T-helper 22 cell (primary cell): ENCODE results near the gene GSTM5.
"Not testable (repeated sequence)": the region's sequence is repeated elsewhere in the genome, so short reads cannot be mapped to it uniquely, and the experiment has no call there.

Experiments
- DNase-seq: peaks from one replicate; pipeline ENCODE4 v3.0.0-alpha.2; 2020; ENCODE audit warnings: low read depth

Gene GSTM5

DNA sequence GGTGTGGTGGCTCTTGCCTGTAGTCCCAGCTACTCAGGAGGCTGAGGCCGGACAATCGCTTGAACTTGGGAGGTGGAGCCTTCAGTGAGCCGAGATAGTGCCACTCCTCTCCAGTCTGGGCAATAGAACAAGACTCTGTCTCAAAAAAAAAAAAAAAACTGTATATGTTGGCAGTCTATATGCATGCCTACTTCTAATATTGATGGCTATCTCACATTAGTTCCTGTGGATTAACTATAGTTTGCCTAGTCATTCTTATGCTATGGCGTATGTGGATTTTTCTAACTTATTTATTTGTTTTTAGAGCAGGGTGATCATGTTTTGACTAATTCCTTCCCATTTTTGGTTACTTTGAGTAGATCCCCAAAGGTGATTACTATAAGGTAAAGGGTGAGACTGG is 15.0 kb upstream of the GSTM5 start:
- DNase-seq, result no peak

DNA sequence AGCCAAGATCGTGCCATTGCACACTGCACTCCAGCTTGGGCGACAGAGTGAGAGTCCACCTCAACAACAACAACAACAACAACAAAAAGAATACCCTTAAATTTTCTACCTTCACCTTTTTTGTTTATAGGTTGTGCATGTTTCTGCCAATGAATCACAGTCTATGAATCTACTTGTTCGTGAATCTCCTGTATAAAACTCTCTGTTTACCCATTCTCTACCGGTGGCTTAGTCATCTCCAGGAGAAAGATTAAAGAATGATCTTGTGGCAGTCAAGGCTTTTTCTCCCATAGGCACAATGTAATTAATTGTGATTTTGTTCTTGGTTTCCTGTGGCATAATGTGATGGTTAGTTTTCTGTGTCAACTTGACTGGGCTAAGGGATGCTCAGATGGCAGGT is 14.2 kb upstream of the GSTM5 start:
- DNase-seq, result not testable (repeated sequence)

DNA sequence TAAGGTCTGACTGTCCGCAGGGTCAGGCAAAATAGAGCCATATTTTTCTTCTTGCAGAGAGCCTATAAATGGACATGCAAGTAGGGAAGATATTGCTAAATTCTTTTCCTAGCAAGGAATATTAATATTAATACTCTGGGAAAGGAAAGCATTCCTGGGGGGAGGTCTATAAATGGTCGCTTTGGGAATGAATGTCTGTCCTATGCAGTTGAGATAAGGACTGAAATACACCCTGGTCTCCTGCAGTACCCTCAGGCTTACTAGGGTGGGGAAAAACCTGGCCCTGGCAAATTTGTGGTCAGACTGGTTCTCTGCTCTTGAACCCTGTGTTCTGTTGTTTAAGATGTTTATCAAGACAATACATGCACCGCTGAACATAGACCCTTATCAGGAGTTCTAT is 9.1 kb upstream of the GSTM5 start:
- not testable (repeated sequence) for DNase-seq

- DNase-seq, result no peak
Observed at GRCh38 chr1:109704173-109704572, 7.9 kb upstream of the GSTM5 start.

DNA sequence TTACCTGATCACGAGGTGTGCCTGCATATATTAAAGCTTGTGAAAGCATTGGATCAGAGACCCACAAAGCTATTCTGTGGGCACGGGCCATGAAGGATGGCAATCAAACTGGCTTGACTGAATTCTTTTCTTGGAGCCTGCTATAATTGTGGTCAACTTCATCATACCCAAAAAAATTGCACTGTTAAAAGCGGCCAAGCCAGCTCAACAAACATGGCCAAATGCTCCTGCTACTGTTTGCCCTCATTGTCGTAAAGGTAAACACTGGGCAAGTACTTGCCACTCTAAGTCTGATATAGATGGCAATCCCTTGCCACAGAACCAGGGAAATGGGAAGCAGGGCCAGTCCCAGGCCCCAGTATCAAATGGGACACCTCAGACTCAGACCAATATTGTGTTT is 6.6 kb upstream of the GSTM5 start:
- DNase-seq, result no peak

- DNase-seq, result not testable (repeated sequence)
Observed at GRCh38 chr1:109708949-109709348, 3.1 kb upstream of the GSTM5 start.

DNA sequence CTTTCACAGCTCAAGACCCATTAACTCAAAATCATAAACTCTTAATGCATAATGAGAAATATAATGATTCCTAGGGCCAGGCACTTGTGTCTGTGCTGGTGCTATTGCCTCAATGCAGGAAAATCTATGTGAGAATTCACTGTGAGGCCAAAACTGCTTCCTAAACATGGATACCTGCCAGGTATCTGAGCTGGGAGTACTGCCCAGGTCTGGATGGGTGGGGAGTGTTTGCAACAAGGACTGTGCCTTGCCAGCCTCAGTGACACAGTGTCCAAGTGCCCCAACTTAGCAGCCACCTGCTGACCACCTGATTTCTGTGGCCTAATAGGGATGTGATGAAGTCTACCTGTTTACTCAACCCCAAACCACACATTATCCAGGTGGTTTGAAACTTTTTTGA is 2.2 kb upstream of the GSTM5 start:
- not testable (repeated sequence) for DNase-seq

- DNase-seq, result no peak
Observed at GRCh38 chr1:109712321-109712864, 342 bp downstream of the GSTM5 start.

DNA sequence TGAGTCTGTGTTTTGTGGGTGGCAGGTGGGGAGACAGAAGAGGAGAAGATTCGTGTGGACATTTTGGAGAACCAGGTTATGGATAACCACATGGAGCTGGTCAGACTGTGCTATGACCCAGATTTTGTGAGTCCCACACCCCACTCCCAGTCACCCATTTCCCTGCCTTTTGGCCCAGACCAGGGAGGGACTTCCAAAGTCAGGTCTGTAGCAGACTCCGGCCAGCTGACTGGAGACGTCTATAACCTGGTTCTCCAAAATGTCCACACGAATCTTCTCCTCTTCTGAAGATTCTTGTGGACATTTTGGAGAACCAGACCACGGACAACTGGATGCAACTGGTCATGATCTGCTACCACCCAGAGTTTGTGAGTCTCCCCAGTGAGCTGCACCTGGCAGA is 1.6 kb downstream of the GSTM5 start:
- no peak for DNase-seq

DNA sequence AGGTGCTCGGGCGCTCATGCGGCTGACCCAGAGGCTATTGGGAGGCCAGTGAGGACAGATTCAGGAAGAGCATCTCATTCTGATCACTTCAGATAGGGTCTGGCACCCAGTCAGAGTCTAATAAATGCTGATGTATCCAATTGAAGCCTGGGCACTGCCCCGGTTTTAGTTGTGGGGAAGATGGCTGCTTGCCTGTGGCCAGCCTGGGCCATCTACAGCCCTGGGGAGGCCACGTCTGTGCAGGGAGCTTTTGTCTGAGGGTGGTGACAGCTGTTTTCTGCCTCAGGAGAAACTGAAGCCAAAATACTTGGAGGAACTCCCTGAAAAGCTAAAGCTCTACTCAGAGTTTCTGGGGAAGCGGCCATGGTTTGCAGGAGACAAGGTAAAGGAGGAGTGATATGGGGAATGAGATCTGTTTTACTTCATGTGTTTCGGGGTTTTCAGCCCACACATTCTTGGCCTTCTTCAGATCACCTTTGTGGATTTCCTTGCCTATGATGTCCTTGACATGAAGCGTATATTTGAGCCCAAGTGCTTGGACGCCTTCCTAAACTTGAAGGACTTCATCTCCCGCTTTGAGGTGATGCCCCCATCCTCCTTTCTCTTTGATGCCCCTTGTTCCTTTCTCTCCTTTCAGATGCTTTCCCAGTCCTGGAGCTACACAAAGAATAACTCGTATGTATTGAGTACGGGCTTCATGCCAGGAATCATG is 2.8 kb downstream of the GSTM5 start:
- no peak for DNase-seq

GRCh38 chr1:109716121-109716520 is 4.1 kb downstream of the GSTM5 start:
- no peak for DNase-seq

DNA sequence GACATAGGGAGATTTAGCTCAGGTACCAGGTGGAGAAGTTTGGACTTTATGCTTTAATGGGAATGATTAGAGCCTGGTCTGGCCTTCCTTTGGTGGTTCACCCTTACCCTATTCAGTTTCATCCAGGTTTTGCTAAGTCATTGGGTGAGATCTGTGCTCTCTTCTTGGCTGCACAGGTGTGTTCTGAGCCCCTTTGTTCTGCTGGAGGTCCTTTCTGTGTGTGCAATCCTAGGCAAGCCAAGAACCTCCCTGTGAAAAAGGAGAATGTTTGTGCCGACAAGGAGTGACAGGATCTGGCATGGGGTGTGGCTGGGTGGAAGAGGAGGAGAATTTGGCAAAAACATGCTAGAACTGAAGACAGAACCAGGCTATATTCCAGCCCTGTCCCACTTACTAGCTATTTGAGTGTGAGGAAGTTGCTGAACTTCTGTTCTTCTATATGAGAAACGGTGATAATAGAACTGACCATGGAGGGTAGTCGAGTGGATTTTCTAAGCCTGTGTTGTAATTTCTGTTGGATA is 4.6 kb downstream of the GSTM5 start:
- DNase-seq, result no peak

- no peak for DNase-seq
Observed at GRCh38 chr1:109717729-109718128, 5.7 kb downstream of the GSTM5 start.

- DNase-seq, result no peak
Observed at GRCh38 chr1:109718495-109718894, 6.4 kb downstream of the GSTM5 start.

GRCh38 chr1:109719337-109719837 is 7.3 kb downstream of the GSTM5 start:
- DNase-seq, result no peak

DNA sequence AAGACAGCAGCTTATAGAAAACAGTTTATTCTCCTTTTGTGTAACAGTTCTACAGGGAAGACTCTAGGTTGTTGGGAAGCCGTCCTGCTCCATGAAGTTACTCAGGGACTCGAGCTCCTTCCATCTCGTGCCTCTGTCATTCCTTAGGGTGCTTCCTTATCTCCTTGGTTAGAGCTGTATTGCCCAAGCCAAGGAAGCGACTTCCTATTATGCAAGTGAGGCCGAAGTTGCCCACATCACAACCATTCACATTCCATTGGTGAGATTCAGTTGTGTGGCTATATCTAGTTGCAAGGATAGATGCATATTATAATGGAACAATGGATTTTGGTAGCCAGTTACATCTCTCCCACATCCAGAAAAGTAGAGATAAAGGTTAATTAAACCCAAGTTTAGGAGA is 9.0 kb downstream of the GSTM5 start:
- DNase-seq, result no peak

GRCh38 chr1:109721971-109722370 is 9.9 kb downstream of the GSTM5 start:
- no peak for DNase-seq

DNA sequence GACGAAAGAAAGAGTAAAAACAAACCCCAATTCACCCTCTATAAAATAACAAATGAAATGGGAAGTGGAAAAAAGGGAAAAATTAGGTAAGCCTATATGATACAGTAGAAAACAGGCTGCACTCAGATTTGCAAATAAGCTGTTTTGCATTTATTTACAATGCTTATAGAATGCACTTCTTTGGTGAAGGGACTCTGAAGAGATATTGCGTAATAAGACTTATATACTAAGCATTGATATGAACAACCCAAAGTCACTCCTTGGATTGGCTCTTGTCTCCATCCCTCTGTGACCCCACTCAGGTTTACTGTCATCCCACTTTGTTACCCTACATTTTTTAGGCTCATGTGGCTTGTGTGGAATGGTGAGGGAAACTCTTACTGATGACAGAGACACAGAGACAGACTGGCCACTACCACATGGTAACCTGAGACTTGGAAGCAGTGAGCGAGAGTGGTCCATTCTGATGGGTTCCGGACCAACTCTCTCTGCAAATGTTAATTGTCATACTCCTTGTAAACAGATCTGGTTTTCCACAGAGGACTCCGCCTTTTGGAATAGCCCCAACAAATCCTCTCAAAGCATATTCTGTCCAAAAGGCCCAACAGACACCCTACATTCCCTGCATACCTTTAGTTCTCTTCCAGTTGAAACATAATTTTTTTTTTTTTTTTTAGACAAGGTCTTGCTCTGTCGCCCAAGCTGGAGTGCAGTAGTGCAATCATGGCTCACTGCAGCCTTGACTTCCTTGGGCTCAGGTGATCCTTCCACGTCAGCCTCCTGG is 11.0 kb downstream of the GSTM5 start:
- DNase-seq, result no peak

GRCh38 chr1:109724933-109725332 is 12.9 kb downstream of the GSTM5 start:
- DNase-seq, result no peak

- no peak for DNase-seq
Observed at GRCh38 chr1:109725510-109725909, 13.5 kb downstream of the GSTM5 start.

- no peak for DNase-seq
Observed at GRCh38 chr1:109726007-109726406, 14.0 kb downstream of the GSTM5 start.

GRCh38 chr1:109726728-109727373 is 14.8 kb downstream of the GSTM5 start:
- DNase-seq, result no peak
